ENCODE results near the gene PTPN9. TPM values are rescaled to one million over a fixed set of nuclear protein-coding genes. Genes with fewer than 3 reads are reported as not detected.
"Not testable (repeated sequence)": the region's sequence is repeated elsewhere in the genome, so short reads cannot be mapped to it uniquely, and the experiment has no call there.

The PTPN9 gene
- total and polyA plus RNA-seq, 4 donors, result 9.8 to 37.9 (median 21.1) TPM

GRCh38 chr15:75531041-75531450, 48.1 kb downstream of the PTPN9 start:
- DNase-seq (peak in 1 of 2 donors; percentile 68), ATAC-seq (ENCODE audit: low FRiP score) (no peak)
- intact Hi-C loops (cut with DNase I), result no loop called here
- Histone ChIP-seq H3K9me3 (ENCODE audit: control insufficient read depth, low read length) (no peaks in the 10 kb centered on the region), H3K27ac (ENCODE audit: low read depth in 1 of 2, low read length in 2 of 2) (peak overlapping the region; percentile 36 to 71), H3K27me3 (ENCODE audit: control insufficient read depth in 1 of 2, insufficient read depth in 2 of 2, low read length in 1 of 2) (no peaks in the 10 kb centered on the region), H3K4me3 (ENCODE audit: low read length in 2 of 2) (no peak overlapping the region), H3K4me1 (ENCODE audit: control insufficient read depth in 1 of 2, insufficient read depth in 2 of 2, low read length in 2 of 2) (no peaks in the 10 kb centered on the region), H3K36me3 (ENCODE audit: control insufficient read depth in 1 of 2, insufficient read depth in 2 of 2, low read length in 1 of 2) (peaks cover 0 to 2% of the 10 kb centered on the region in 2 donors)
- WGBS, 2 donors, result 21 to 22% methylated on average over 3 of the region's 3 CpGs

- no peaks in the 10 kb centered on the region for H3K4me1 ChIP-seq (ENCODE audit: control insufficient read depth in 1 of 2, insufficient read depth in 2 of 2, low read length in 2 of 2)
- WGBS, 2 donors, result 77 to 94% methylated on average over 4 of the region's 4 CpGs
- no peaks in the 10 kb centered on the region for H3K9me3 ChIP-seq (ENCODE audit: control insufficient read depth, low read length)
- DNase-seq (no peak), ATAC-seq (ENCODE audit: low FRiP score) (no peak)
- H3K27me3 ChIP-seq (ENCODE audit: control insufficient read depth in 1 of 2, insufficient read depth in 2 of 2, low read length in 1 of 2), result no peaks in the 10 kb centered on the region
- no peak overlapping the region for H3K27ac ChIP-seq (ENCODE audit: low read depth in 1 of 2, low read length in 2 of 2)
- H3K4me3 ChIP-seq (ENCODE audit: low read length in 2 of 2), result no peak overlapping the region
- H3K36me3 ChIP-seq (ENCODE audit: control insufficient read depth in 1 of 2, insufficient read depth in 2 of 2, low read length in 1 of 2), result peaks cover 0 to 2% of the 10 kb centered on the region in 2 donors
- intact Hi-C loops (cut with DNase I), result no loop called here
Observed at GRCh38 chr15:75530169-75530568, 48.9 kb downstream of the PTPN9 start.

GRCh38 chr15:75525756-75526155, 53.4 kb downstream of the PTPN9 start:
- H3K4me1 ChIP-seq (ENCODE audit: control insufficient read depth in 1 of 2, insufficient read depth in 2 of 2, low read length in 2 of 2); ATAC-seq (ENCODE audit: low FRiP score); H3K4me3 ChIP-seq (ENCODE audit: low read length in 2 of 2); H3K27ac ChIP-seq (ENCODE audit: low read depth in 1 of 2, low read length in 2 of 2); DNase-seq; H3K9me3 ChIP-seq (ENCODE audit: control insufficient read depth, low read length); H3K27me3 ChIP-seq (ENCODE audit: control insufficient read depth in 1 of 2, insufficient read depth in 2 of 2, low read length in 1 of 2): not testable (repeated sequence)
- H3K36me3 ChIP-seq (ENCODE audit: control insufficient read depth in 1 of 2, insufficient read depth in 2 of 2, low read length in 1 of 2), result peaks cover 2 to 10% of the 10 kb centered on the region in 2 donors
- WGBS, 2 donors, result 20 to 34% methylated on average over 3 of the region's 3 CpGs
- intact Hi-C loops (cut with DNase I), result loop anchor here in 1 of 2 donors (5.0 kb wide), 1 partner anchor 52 kb away; the partner anchor contains the start of gene PTPN9

- intact Hi-C loops (cut with DNase I), result no loop called here
- DNase-seq, result no peak
- H3K36me3 ChIP-seq (ENCODE audit: control insufficient read depth in 1 of 2, insufficient read depth in 2 of 2, low read length in 1 of 2), result peaks cover 2 to 10% of the 10 kb centered on the region in 2 donors
Observed at GRCh38 chr15:75523011-75523410, 56.1 kb downstream of the PTPN9 start.

GRCh38 chr15:75517233-75517632, 61.9 kb downstream of the PTPN9 start:
- intact Hi-C loops (cut with DNase I), result no loop called here
- Histone ChIP-seq H3K27me3 (ENCODE audit: control insufficient read depth in 1 of 2, insufficient read depth in 2 of 2, low read length in 1 of 2) (no peaks in the 10 kb centered on the region), H3K36me3 (ENCODE audit: control insufficient read depth in 1 of 2, insufficient read depth in 2 of 2, low read length in 1 of 2) (peaks cover 0 to 5% of the 10 kb centered on the region in 2 donors), H3K9me3 (ENCODE audit: control insufficient read depth, low read length) (no peaks in the 10 kb centered on the region), H3K4me3 (ENCODE audit: low read length in 2 of 2) (no peak overlapping the region), H3K27ac (ENCODE audit: low read depth in 1 of 2, low read length in 2 of 2) (no peak overlapping the region), H3K4me1 (ENCODE audit: control insufficient read depth in 1 of 2, insufficient read depth in 2 of 2, low read length in 2 of 2) (no peaks in the 10 kb centered on the region)
- ATAC-seq (ENCODE audit: low FRiP score) (no peak), DNase-seq (no peak)
- WGBS, 2 donors, result 87 to 95% methylated on average over 1 of the region's 1 CpG

More at GRCh38 chr15:75523011-75523410, 56.1 kb downstream of the PTPN9 start:
- ATAC-seq (ENCODE audit: low FRiP score), result no peak
- H3K27ac ChIP-seq (ENCODE audit: low read depth in 1 of 2, low read length in 2 of 2), result no peak overlapping the region
- H3K9me3 ChIP-seq (ENCODE audit: control insufficient read depth, low read length), result no peaks in the 10 kb centered on the region
- no peak overlapping the region for H3K4me3 ChIP-seq (ENCODE audit: low read length in 2 of 2)
- no peaks in the 10 kb centered on the region for H3K4me1 ChIP-seq (ENCODE audit: control insufficient read depth in 1 of 2, insufficient read depth in 2 of 2, low read length in 2 of 2)
- WGBS, 2 donors, result 91 to 93% methylated on average over 2 of the region's 2 CpGs
- no peaks in the 10 kb centered on the region for H3K27me3 ChIP-seq (ENCODE audit: control insufficient read depth in 1 of 2, insufficient read depth in 2 of 2, low read length in 1 of 2)

GRCh38 chr15:75508840-75509532, 70.1 kb downstream of the PTPN9 start:
- intact Hi-C loops (cut with DNase I), result no loop called here
- ATAC-seq (ENCODE audit: low FRiP score), result no peak

GRCh38 chr15:75502360-75502759, 76.8 kb downstream of the PTPN9 start:
- WGBS, 2 donors, result 98% methylated on average over 8 of the region's 8 CpGs
- intact Hi-C loops (cut with DNase I), result no loop called here

More at GRCh38 chr15:75508840-75509532, 70.1 kb downstream of the PTPN9 start:
- no peaks in the 10 kb centered on the region for H3K27me3 ChIP-seq (ENCODE audit: control insufficient read depth in 1 of 2, insufficient read depth in 2 of 2, low read length in 1 of 2)
- DNase-seq, result no peak
- no peak overlapping the region for H3K27ac ChIP-seq (ENCODE audit: low read depth in 1 of 2, low read length in 2 of 2)
- H3K9me3 ChIP-seq (ENCODE audit: control insufficient read depth, low read length), result no peaks in the 10 kb centered on the region
- H3K36me3 ChIP-seq (ENCODE audit: control insufficient read depth in 1 of 2, insufficient read depth in 2 of 2, low read length in 1 of 2), result peaks cover 3 to 4% of the 10 kb centered on the region in 2 donors
- H3K4me1 ChIP-seq (ENCODE audit: control insufficient read depth in 1 of 2, insufficient read depth in 2 of 2, low read length in 2 of 2), result no peaks in the 10 kb centered on the region
- WGBS, 2 donors, result 60 to 63% methylated on average over 7 of the region's 7 CpGs
- no peak overlapping the region for H3K4me3 ChIP-seq (ENCODE audit: low read length in 2 of 2)

GRCh38 chr15:75493732-75494131, 85.4 kb downstream of the PTPN9 start:
- H3K27me3 ChIP-seq (ENCODE audit: control insufficient read depth in 1 of 2, insufficient read depth in 2 of 2, low read length in 1 of 2), result no peaks in the 10 kb centered on the region
- no peaks in the 10 kb centered on the region for H3K9me3 ChIP-seq (ENCODE audit: control insufficient read depth, low read length)
- ATAC-seq (ENCODE audit: low FRiP score) (no peak), DNase-seq (no peak)
- H3K4me1 ChIP-seq (ENCODE audit: control insufficient read depth in 1 of 2, insufficient read depth in 2 of 2, low read length in 2 of 2), result no peaks in the 10 kb centered on the region
- H3K27ac ChIP-seq (ENCODE audit: low read depth in 1 of 2, low read length in 2 of 2), result no peak overlapping the region
- H3K4me3 ChIP-seq (ENCODE audit: low read length in 2 of 2), result no peak overlapping the region
- peaks cover 0 to 2% of the 10 kb centered on the region in 2 donors for H3K36me3 ChIP-seq (ENCODE audit: control insufficient read depth in 1 of 2, insufficient read depth in 2 of 2, low read length in 1 of 2)
- intact Hi-C loops (cut with DNase I), result no loop called here
- 95 to 98% methylated on average over 4 of the region's 4 CpGs for WGBS, 2 donors

More at GRCh38 chr15:75502360-75502759, 76.8 kb downstream of the PTPN9 start:
- DNase-seq, result no peak
- Histone ChIP-seq H3K27ac (ENCODE audit: low read depth in 1 of 2, low read length in 2 of 2) (no peak overlapping the region), H3K4me1 (ENCODE audit: control insufficient read depth in 1 of 2, insufficient read depth in 2 of 2, low read length in 2 of 2) (no peaks in the 10 kb centered on the region), H3K9me3 (ENCODE audit: control insufficient read depth, low read length) (no peaks in the 10 kb centered on the region), H3K36me3 (ENCODE audit: control insufficient read depth in 1 of 2, insufficient read depth in 2 of 2, low read length in 1 of 2) (peaks cover 3 to 4% of the 10 kb centered on the region in 2 donors), H3K4me3 (ENCODE audit: low read length in 2 of 2) (no peak overlapping the region), H3K27me3 (ENCODE audit: control insufficient read depth in 1 of 2, insufficient read depth in 2 of 2, low read length in 1 of 2) (no peaks in the 10 kb centered on the region)
- no peak for ATAC-seq (ENCODE audit: low FRiP score)

- H3K4me3 ChIP-seq (ENCODE audit: low read length in 2 of 2), result no peak overlapping the region
- H3K36me3 ChIP-seq (ENCODE audit: control insufficient read depth in 1 of 2, insufficient read depth in 2 of 2, low read length in 1 of 2), result peaks cover 4 to 6% of the 10 kb centered on the region in 2 donors
- no peaks in the 10 kb centered on the region for H3K4me1 ChIP-seq (ENCODE audit: control insufficient read depth in 1 of 2, insufficient read depth in 2 of 2, low read length in 2 of 2)
- no peak overlapping the region for H3K27ac ChIP-seq (ENCODE audit: low read depth in 1 of 2, low read length in 2 of 2)
- no peak for ATAC-seq (ENCODE audit: low FRiP score)
- intact Hi-C loops (cut with DNase I), result no loop called here
- no peaks in the 10 kb centered on the region for H3K27me3 ChIP-seq (ENCODE audit: control insufficient read depth in 1 of 2, insufficient read depth in 2 of 2, low read length in 1 of 2)
- H3K9me3 ChIP-seq (ENCODE audit: control insufficient read depth, low read length), result no peaks in the 10 kb centered on the region
- WGBS, 2 donors, result 59 to 74% methylated on average over 1 of the region's 1 CpG
- no peak for DNase-seq
Observed at GRCh38 chr15:75483961-75484360, 95.2 kb downstream of the PTPN9 start.

Measured in aorta (tissue), 5 donors.